GM21529 (cell line): ENCODE measurements around the gene CA10.

ENCODE experiments used
- ATAC-seq: cut with Tn5 transposase; IDR thresholded peaks from one replicate; pipeline ENCODE4 v1.9.1; 2021; ENCODE audit not compliant: unreplicated experiment

CA10 gene

DNA sequence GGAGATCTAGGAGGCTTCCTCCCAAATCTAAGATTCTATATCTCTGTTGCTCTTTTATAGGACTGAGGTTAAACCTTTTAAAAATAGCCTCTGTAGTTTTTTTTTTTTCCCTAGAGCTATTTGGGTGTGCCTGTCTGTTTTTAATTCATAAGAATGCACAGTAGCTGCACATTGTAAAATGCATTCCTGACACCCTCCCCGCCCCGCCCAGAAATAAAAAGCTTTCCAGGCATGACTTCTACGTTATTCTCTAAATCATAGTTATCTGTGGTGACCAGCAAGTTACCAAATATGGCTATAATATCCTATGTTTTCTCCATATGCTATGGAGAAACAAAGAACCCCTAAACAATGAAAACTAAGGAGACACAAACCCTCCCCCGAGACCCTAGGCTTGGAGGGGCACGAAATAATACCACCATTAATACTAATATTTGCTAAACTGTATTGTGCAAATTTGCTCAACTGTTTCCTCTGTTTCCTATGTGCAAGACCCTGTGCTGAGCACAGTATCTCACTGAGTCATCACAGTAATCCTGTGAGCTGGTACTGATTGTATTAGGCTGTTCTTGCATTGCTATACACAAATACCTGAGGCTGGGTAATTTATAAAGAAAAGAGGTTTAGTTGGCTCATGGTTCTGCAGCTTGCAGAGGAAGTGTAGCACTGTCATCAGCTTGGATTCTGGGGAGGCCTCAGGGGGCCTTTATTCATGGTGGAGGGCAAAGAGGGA is 388.3 kb downstream of the CA10 start:
- no peak for ATAC-seq

DNA sequence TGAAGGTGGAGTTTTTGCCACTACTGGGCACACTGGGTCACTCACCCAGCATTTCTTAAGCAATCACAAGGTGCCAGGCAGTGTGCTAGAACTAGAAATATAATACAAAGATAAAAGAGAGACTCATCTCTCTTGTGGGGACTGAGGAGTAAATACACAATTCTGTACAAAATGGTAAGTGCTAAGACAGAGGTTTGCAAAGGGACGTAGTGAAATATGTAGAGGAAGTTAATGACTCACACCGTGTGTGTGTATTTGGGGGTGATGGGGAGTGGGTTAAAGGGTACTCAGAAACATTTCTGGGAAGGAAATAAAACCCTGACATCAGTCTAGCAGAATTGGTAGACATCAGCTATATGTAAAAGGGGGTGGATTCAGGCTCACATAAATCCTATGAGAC is 389.3 kb downstream of the CA10 start:
- no peak for ATAC-seq

DNA sequence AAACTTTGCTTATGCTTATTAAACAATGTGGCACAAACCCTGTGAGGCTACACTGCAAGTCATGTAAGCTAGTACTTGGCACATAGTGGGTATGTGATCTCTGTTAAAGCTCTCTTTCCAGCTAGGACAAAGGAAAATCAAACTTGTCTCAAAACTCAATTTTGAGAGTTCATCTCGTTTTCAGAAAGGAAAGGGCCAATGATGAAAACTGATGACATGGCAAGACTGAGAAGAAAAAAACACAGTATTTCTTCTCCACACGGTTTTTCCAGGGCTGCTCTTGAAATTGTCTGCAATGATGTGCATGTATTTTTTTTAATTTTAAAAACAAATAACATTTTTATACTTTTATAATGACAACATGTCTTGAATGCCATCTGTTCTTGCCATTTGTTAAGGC is 389.8 kb downstream of the CA10 start:
- ATAC-seq, result no peak

DNA sequence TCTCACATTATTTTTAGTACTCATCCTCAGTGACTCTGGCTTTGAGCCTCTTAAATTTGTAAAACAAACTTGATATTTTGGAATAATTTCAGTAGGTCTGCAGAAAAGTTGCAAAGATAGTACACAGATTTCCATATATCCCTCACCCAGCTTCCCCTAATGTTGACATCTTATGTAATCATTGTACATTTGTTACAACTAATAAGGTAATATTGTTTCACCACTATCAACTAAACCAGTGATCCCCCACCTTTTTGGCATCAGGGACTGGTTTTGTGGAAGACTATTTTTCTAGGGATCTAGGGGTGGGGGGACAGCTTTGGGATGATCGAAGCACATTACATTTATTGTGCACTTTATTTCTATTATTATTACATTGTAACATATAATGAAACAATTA is 391.2 kb downstream of the CA10 start:
- no peak for ATAC-seq

DNA sequence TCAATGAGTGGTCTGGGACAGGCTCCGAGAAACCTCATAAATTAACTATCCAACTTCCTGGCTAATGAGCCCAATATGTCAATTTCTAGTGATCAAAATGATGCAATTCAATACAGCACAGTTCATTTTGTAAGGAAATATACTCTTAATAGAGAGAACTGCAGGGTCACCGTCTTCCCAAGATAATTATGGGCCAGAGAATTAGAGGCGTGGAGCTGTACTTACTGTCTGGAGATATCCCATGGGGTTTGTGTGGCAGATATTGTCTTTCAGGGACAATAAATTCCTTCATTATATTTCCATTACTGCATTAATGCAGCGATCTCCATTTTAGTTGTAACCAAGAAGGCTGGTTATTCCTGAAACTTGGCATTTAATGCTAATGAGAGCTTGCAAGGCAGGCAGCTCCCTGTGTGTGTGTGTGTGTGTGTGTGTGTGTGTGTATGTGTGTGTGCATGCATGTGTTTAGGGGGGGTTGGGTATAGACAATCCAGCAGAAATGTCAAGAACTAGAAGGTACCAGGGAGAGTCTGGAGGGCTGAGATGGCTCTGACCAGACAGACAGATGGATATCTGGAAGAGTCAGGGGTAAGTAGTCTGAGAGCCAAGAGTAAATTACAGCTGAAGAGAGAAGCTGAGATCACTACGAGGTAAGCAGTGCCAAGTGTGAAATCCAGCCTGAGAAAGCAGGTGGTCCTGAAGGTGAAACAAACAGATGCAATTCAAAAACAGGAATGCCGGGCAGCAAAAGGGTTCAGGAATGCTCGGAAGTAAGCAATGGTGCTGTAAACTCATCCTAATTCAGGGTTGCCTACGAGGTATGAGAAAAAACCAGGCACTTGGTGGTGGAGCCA is 393.0 kb downstream of the CA10 start:
- ATAC-seq, result no peak

DNA sequence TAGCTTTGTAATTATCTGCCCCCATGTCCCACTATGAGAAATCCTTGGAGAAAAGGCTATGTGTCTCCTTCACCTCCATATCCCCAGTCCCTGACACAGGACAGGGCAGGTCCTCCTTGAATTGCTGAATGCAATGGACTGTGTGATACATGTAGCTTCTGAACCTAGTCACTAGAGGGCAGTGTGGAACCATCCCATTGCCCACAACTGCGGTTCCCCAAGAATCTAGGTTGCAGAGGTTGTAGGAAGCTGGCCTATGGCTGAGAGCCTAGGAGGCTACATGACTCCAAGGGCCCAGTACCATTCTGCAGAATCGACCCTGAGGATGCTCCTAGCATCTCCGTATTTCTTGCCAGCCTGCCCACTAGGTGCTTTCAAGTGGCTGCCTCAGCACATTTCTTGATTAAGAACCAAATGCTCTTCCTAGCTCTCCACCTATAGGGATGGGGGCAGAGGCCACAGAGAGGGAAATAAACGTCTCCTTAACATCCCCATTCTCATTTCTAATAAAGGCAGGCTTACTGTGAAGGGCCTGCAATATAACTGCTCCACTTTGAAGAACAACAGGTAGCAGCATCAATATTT is 394.0 kb downstream of the CA10 start:
- peak; percentile 98 for ATAC-seq

DNA sequence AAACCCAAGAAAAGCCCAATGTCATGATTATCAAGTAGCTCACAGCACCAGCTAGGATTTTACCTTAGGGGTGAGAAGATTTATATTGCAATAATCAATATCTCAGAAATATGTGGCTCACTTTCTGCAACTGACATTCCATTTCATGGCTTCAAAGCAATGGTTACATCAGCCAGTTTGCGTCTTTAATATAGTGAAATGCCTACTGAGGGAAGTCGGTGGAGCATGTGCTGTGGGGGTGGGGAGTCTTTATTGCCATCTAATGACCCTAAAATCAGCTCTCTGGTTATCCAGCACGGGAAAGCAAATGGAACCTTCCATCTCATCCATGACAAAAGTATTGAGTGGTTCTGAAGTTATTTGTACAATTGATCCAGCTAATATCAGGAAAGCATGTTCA is 395.5 kb downstream of the CA10 start:
- no peak for ATAC-seq

DNA sequence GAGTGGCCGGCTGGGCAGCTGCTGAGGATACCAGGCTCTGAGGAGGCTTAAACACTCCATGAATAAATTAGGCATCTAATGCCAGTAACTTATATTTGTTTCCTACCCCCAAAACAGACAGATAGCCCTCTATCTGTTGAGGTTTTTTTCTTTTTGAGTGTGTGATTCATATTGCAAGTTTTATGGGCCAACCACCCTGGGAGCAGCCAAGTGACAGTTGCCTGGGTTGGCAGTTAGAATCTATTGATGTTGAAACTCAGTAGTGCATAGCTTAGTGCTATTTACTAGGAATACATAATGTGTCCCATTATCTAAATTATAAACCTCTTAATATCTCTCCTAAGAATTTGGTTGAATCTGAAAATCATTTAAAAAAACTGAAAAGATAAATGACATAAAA is 397.4 kb downstream of the CA10 start:
- no peak for ATAC-seq

DNA sequence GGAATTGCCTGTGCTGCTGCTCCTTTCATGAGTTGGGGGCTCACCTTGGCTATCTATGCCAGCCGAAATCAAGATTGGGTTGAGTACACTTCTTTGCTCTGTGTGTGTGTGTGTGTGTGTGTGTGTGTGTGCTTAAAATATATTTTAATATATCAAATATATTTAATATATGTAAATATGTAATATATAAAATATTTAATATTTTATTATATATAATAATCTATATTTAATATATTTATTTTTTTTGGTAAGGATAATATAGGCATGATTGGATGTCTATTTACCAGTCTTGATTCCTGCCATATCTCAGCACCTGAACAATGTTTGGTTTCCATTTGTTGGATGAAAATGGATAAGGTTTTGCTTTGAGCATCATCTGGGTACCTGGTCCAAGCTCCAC is 399.3 kb downstream of the CA10 start:
- ATAC-seq, result no peak

DNA sequence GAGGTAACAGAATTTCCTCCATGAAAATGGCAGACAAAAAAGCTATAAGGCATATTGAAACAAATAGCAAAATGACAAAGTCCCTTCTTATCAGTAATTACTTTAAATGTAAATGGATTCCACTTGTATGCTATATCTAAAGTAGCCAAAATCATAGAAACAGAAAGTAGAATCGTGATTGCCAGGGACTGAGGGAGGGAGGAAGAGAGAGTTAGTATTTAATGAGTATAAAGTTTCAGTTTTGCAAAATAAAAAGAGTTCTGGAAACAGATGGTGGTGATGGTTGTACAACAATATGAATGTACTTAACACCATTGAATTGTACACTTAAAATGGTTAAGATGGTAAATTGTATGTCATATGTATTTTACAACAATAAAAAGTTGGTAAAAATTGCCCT is 407.4 kb downstream of the CA10 start:
- no peak for ATAC-seq

DNA sequence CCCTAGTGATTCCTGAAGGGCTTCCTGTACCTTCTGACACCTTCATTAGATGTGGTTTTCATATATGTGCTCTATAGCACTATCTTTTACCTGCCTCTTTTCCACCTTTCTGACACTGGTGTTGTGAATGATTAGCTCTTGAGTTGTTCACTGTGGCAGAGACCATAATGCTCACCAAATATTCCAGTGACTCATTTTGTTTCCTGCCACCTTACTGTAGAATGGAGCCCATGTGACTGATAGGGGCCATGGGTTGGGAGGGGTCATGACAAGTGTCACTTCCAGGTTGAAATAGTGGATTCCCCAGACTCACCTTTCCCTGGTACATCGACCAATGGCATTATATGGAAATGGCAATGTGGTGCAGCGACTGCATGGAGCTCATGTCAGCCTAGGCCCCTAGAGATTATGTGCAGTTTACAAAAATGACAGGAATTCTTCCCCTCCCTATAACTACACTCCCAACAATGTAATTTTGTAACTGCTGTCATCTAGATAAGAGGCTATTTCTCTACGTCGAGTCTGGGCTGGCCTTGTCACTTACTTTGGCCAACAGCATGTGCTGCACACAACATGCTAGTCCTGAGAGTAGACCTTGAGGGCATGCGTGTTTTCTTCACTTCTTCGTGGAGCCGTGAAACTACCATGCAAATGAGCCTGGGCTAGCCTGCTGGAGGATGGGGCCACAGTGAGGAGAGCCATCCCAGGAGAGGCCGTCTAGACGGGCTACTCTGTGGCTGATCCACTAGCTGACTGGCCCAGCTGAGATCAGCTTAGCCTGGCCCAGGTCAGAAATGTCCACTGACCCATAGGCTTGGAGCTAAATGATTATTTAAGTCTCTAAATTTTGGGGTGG is 409.5 kb downstream of the CA10 start:
- ATAC-seq, result no peak

DNA sequence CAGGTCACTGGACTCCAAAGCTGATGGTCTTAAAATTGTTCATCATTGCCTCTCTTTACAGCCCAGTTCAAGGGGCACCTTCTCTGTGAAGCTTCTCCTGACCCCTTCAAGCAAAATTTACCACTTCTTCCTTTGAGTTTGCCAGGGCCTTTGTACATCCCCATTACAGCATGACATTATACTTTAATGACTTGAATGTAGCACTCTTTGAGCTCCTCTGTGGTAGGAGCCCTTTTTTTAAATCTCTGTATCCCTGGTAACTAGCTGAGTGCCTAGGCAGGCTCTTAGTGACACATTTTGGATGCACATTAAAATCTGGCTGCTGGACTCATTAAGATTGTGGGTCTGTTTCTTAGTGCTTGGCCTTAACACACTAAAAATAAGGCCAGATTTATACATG is 412.1 kb downstream of the CA10 start:
- ATAC-seq, result no peak

DNA sequence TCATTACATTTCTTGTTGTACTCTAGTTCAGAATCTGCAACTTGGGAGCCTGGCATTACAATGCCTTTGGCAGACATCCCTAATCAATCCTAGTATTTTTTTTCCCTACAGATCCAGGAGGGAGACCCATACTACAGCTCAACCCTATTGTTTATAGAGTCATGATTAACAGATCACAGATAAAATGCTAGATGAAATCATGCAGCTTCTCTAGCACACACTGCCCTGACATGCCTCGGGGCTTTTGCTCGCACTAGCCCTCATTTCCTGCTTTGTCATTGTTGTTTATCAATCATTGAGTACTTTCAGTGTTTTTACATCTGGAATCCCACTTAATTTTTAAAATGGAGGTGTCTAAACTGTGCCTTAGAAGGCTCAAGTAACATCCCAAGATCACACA is 412.5 kb downstream of the CA10 start:
- no peak for ATAC-seq

DNA sequence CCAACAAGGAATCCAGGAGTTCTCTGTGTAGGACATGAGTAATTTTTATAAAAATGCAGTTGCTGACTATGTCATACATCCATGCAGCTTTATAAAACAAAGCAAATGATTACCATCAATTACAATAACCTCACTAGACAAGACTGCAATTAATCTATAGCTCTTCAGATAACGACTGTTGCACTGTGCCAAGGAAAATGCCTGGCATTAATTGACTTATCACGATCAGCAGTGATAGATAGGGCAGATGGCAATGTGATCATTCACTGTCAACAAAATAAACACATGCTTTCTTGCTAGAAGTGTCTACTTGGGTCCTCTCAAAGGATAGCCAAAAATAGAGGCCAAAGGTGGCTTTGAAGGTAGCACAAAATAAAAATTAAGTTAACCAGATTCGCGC is 415.0 kb downstream of the CA10 start:
- no peak for ATAC-seq

DNA sequence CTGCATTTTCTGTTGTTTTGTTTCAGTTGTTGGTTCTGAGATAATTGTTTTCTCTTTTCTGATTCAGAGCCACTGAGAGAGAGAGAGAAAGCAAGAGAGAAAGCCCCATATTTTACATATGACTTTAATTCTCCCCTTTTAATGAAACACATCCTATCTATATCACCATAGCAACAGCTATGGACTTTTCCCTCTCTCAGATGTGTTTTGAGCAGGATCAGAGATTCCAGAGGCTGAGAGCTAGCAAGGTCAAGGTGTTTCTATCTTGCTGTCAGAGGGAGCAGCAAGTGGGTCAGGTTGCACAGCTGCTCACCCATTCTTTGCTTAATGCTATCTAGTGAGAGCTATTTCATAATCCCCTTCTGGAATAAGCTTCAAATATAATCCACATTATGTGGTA is 415.9 kb downstream of the CA10 start:
- no peak for ATAC-seq

DNA sequence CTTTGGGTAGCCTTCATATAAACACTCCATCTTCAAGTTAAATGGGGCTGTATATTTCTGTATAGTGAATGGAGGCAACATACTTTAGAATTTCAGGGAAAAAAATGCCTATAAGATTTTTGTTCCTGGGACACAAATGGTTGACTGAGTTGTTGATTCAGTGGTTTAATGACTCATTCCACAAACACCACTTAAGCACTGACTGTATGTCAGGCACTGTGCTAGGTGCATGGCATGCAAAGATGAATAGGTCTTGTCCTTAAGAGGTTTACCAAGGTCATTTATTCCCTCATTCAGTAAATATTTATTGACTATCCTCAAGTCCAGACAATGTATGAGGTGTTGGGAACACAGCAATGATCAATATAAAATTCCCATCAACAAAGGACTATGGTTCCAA is 417.1 kb downstream of the CA10 start:
- ATAC-seq, result no peak

DNA sequence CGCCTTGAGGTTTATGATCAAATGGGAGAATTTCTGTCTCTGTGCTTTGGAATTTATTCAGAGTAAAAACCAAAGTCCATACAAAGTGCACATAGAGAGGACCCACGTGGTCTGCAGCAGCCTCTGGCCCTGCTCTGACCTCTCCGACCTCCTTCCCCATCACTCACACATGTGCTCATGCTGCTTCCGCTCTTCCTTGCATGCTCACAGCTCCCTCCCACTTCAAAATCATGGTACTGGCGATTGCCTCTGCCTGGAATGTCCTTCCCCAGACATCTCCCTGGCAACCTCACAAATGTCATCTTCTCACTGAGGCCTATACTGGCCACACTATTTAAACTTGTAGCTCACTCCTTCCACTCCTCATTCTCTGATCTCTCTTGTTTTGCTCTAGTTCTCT is 418.0 kb downstream of the CA10 start:
- ATAC-seq, result no peak

DNA sequence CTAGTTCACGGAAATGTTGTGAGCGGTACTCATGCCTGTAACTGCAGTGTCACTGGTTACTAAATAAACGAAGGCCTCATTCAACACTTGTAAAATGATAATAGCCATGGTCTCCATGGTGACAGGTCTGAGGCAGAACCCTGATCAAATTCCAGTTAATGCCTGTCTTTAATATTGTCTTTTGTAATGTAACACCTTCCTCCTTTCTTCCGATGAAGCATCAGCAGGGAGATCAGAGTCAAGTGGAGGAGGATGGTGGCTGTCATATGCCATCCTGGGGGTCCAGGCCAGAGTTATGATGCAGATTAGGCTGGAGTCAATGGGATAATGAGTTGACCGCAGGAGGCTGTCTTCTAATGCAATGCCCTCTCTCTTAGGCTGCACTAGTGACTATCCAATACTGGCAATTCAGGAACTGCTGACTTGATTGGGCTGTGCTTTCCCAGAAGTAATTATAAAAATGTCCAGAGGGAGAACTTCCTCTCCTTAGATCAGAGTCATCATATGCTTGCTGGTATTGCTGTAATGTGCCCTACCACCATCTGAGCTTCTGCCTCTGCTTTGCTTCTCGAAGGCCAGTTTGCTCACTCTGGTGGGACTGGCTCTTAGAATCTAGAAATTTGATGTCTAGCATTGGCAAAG is 419.1 kb downstream of the CA10 start:
- ATAC-seq, result no peak

DNA sequence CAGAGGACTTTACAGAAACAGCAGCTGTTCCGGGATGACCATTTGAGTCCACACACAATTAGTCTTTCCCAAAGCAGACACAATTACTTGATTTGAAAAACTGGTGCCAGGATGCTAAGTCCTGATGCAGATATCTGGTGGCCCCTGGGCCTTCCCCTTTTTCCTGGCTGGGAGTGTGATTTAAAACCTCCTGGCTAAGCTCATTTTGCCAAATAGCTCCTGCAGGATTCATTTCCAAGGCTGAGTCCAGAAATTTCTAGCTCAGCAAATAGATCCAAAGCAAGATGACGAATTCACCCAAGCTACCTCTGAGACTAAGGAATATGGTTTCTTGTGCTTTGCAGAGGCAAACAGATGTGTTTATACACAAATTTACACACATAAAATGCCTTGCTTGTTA is 422.2 kb downstream of the CA10 start:
- no peak for ATAC-seq

DNA sequence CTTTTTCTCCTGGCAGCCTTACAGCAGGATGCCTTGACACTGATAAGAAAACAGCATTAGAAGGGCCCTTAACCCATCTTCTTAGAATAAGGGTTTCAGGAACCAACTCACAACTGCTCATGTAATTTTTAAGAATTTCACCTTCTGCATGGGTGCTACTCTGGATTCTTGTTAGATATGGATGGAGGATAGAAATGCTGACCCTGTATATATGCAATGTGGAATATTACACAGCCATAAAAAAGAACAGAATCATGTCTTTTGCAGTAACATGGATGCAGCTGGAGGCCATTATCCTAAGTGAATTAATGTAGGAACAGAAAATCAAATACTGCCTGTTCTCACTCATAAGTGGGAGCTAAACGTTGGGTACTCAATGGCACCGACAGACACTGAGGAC is 423.5 kb downstream of the CA10 start:
- ATAC-seq, result no peak

DNA sequence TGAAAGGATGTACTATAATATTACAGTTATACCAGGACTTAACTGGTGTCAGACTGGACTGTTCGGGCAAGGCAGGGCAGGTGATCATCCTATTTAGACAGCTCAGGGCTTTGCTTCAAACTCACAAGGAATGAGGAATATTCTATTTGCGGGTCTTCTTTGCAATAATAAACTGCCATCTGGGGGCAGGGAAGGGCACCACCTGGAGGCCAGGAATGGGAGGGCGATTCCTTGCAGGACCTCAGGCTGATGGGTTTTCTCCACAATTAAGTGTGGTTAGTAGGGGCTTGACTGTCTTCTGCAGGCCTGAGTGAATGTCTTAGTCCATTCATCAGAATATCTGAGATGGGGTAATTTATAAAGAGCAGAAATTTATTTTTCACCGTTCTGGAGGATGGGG is 424.1 kb downstream of the CA10 start:
- no peak for ATAC-seq
